Measurements from ENCODE around the gene PACRG.
A peak's percentile ranks its signal among the peaks of the same experiment; 100 is the strongest.

GRCh38 chr6:162727322-162728182 lies at the start of gene PACRG, which contains the start of gene PRKN:
- TF ChIP-seq, protein P1, sequence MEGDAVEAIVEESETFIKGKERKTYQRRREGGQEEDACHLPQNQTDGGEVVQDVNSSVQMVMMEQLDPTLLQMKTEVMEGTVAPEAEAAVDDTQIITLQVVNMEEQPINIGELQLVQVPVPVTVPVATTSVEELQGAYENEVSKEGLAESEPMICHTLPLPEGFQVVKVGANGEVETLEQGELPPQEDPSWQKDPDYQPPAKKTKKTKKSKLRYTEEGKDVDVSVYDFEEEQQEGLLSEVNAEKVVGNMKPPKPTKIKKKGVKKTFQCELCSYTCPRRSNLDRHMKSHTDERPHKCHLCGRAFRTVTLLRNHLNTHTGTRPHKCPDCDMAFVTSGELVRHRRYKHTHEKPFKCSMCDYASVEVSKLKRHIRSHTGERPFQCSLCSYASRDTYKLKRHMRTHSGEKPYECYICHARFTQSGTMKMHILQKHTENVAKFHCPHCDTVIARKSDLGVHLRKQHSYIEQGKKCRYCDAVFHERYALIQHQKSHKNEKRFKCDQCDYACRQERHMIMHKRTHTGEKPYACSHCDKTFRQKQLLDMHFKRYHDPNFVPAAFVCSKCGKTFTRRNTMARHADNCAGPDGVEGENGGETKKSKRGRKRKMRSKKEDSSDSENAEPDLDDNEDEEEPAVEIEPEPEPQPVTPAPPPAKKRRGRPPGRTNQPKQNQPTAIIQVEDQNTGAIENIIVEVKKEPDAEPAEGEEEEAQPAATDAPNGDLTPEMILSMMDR (IDR thresholded peaks at IDR 0.05): no peak
- peak in 1 of 2 donors; percentile 96 for TF ChIP-seq POLR2A (IDR thresholded peaks at IDR 0.05)
